ENCODE data around the gene MRPL23.

The MRPL23 gene

DNA sequence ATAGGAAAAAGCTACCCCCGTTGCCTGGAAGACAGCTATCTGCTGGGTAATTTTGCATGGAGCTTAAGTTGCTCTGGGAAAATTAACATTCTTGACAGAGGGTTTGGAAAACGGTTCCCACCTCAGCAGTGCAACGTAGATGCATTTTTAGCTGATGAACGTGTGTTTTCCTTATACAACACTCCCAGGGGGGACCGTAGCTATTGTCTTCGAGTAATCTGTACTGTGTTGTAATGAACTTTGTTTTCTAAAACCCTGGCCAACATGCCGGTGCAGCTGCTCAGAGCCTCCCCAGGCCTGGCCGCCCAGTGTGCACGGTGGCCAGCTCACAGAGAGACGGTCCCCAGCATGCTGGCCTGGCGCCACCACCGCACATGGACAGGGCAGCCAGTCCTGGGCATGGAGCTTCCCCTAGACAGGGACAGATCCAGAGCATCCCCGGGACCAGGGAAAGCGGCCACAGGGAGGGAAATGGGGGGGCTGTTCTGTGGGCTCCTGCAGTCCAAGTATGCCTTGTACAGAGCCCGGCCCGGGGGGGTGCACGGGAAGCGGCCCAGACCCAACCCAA, 25.5 kb upstream of the MRPL23 start:
- DNase-seq: no peak

- no peak for DNase-seq
These were observed 24.6 kb upstream of the MRPL23 start for GRCh38 chr11:1922481-1923081.

DNA sequence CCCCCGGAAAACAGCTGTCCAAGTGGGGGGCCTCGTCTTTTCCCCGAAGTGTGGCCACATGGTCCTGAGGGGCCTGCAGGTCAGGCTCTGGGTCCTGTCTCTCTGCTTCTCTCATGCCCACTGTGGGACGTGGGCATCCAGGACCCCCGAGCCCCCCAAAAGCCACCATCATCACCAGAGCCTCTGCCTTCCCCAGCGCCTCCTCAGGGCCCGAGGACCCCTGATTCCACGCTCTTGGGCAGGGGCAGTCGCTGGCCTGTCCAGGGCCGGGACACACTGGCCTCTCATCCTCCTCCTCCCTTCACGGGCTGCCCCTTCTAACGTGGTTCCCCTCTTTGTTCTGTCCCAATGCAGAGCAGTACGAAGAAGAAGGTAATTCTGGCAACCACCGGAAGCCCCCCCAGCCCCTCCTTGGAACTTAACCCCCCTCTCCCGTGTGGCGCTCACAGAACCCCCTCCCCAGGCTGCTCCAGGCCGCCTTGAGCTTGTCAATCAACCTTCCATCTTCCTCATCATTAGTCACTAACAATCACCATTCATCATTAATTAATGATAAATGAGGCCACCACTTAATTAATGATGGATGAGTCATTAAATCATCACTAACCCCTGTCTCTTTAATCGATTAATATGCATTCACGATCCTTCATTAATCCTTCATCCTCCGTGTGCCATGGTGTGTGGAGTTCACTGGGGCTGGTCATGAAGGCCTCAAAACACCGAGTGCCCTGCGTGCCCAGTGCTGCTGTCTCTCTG, 23.8 kb upstream of the MRPL23 start:
- DNase-seq: no peak

- DNase-seq: no peak
These were observed 23.0 kb upstream of the MRPL23 start for GRCh38 chr11:1924181-1924580.

DNA sequence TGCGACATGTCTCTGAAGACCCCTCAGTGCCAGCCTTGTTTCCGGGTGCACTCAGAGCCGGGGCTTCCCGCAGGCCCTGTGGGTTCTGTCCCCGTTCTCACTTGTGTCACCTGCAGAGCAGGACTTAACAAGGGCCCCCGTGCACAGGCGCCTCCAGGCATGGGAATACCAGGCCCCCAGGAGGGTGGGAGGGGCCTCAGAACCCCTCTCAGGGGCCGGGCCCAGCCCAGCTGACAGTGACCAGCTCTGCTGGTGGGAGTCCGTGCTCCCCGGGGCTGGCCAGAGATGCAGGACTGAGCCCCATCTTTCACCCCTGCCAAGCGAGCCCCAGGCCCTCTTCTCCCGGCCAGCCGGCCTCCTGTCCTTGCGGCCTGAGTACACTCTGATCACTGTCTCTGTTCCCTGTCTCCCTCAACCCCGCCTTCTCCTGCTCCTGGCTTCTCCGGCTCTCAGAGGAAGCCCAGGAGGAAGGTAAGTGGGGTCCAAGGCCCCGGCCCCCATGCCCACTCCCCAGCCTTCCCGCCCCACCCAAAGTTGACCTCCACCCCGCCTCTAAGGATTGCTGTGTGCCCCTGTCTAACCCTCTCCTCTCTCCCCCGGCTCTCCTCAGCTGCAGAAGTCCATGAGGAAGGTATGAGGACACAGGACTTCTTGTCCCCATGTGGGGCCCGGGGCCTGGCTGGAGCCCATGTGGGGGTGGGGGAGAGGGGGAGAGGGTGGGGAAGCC, 22.3 kb upstream of the MRPL23 start:
- no peak for DNase-seq

- no peak for DNase-seq
These were observed 21.6 kb upstream of the MRPL23 start for GRCh38 chr11:1925373-1926155.

DNA sequence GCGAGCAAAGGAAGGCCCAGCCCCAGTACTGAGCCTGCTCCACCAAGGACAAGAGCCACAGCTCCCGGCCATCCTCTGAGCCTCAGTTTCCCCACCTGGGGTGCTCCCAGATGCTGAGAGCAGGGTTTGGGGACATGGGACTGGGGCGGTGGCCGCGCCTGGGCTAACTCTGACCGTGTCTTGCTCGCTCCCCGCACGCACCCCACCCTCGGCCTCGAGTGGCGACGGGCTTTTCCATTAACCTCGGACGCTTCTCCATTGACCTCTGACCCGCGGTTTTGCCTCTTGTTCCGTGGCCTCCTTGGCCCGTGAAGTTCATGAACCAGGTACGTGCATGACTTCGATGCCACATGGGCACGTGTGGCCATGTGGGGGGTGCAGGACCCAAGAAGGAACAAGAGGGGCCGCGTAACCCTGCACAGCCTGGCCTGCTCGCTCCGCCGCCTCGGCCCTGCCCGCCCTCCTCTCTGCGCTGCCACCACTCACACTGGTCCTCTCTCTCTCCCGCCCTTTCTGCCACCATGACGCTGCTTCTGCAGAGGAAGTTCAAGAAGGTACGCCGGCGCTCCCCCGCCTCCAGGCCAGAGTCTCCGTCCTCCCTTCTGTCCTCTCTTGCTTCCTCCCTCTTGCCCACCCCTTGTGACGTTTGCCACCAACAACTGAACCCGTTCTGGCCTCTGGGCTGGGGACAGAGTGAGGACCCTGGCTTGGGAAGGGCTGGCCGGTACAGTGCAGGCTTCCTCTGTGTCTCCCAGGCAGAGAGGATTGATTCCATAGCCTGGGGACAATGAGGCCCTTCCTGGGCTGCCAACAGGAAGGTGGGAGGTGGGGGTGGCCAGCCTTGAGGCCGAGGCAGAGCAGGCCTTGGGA, 20.7 kb upstream of the MRPL23 start:
- DNase-seq: no peak

GRCh38 chr11:1927026-1927847, 19.9 kb upstream of the MRPL23 start:
- DNase-seq: no peak

DNA sequence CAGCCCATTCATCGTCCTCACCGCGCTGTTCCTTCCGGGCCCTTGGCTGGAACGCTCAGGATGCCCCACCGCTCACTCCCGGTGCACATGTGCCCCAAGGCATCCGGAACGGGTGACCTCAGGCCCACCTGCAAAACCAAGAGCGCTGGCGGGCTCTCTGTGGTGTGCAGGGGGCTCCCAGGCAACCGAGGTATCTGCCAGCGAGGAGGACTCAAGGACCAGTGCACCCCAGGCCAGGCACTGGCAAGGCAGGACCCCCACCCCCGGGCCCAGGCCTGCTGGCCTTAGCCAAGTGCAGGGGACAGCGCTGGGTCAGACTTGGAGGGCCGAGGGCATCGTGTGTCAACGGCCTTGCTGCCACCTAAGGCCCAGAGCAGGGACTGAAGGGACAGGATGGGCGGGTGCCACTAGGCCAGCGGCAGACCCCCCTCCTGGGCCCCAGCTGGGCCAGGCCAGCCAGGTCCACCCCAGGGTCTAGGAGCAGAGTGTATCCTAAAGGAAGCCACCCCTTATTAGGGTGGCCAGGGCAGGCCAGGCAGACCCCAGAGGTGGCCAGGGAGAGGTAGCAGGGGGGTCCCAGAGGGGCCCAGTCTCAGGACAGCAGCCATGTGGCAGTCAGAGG, 19.2 kb upstream of the MRPL23 start:
- DNase-seq: no peak

- DNase-seq: no peak
These were observed 18.7 kb upstream of the MRPL23 start for GRCh38 chr11:1928470-1928890.

DNA sequence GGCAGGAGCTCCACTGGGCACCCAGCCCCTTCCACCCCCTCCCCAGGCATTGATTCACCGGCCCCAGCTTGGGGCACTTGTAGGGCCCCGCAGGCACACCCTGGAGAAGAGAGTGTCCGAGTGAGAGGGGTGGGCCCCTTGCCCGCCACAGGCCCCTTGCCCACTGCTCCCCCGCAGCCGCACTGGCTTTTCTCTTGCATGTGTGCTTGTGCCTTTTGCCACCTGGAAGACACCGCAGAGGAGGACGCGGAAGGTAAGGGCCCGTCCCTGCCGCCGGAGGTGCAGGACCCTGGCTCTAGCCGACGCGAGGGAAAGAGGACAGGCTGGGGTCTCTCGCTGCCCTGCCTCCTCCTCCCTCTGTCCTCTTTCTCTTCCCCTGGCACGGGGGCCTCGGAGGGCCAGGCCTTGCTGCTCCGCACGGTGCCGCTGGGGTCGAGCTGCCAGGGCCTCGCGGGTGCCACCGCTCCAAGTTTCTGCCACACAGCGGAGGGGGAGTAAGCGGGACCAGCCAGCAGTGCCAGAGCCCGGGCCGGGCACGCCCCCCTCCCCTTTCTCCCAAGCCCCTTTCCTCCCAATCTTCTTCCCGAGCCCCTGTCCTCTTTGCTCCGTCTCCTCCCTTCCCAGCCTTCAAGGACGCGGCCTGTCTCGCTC, 18.1 kb upstream of the MRPL23 start:
- DNase-seq: no peak

DNA sequence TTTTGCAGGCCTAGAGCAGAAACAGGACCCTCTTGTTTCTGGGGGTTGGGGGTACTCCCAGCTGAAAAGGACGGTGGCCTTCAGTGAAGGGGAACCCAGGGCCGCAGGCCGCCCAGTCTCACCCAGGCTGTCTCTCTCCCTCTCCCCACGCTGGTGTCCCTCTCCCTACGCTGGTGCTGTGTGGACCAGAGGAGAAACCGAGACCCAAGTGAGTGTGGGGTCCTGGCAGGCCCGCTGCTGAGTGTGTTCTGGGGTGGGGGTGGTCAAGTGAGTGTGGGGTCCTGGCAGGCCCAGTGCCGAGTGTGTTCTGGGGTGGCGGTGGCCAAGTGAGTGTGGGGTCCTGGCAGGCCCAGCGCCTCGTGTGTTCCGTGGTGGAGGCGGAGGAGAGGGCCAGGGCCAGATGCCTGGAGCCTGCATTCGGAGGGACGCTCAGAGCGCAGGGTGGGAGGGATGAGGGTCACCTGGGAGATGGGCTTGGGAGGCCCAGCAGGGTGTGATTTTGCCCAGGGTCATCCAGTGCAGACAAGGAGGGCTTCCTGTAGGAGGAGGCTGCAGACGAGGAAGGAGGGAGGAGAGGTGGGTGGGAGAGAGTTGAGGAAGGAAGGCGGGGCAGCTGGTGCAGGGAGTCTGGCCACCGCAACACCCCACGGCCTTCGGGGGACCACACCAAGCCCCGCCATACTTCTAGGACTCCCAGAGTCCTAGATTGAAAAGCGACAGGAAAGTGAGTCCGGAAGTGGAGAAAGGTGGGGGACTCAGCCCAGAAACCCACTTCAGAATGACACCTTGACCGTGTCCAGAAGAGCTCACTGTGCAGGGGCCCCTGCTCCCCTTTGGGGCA, 17.3 kb upstream of the MRPL23 start:
- no peak for DNase-seq

DNA sequence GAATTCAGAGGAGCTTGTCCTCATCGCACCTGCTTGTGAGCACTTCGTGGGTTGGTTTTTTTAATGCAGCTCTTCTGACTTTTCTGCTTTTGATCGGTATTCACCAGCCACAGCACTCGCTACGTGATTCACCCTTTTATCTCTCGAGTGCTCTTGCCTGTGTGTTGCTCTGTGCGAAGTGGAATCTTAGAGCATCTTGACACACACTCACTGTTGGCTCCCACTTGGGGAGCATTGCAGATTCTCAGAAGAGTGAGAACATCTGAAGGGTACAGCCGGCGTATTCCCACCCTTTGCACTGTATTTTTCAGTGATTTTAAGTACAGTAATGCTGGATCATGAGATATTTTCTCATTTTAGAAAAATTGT, 16.7 kb upstream of the MRPL23 start:
- DNase-seq: no peak

DNA sequence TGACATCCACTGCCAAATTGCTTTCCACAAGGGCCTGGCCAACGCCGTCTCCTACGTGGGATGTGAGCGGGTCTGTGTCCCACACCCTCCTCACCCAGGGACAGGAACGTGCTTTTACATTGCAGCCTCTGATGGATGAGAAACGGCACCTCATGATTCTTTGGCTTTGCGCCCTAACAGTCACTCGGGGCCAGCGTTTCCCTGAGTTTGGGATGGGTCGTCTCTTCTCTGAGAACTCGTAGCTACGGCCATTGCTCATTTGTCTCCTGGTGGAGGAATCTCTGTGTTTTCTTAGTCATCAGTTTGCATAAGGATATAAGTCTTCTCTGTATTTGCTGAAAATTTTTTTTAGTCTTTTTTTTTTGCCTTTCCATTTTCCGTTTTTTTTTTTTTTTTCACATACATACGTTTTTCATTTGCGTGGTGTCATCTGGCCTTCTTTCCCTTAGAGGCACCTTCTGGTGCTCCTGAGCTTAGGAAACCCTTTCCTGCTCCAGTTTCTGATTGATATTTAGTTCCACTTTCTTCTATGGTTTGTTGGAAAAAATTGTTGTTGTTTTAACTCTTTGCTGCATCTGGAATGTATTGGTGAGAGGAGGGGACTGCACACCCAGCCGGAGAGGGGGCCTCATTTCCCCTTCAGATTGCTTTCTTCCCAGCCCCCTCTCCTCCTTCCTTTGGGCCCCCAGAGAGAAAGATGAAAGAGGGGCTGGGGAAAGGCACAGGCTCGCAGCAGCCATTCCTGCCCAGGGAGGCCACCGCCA, 15.6 kb upstream of the MRPL23 start:
- DNase-seq: no peak

DNA sequence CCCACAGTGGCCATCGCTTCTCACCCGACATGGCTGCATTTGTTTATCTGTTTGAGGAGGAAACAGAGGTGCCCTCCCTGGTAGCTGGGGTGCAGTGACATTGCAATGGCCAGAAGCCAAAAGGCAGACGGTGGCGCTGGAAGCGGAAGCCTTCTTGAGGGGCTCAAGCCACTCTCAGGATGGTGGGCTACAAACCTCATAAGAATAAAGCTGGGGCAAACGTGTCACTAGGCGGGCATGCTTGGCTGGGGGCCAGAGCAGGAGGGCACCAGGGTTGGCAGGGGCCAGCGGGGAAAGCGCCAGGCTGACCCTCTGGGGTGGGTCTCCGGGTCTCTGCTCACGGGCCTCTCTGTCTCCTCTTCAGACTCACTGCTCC, 15.0 kb upstream of the MRPL23 start:
- no peak for DNase-seq

DNA sequence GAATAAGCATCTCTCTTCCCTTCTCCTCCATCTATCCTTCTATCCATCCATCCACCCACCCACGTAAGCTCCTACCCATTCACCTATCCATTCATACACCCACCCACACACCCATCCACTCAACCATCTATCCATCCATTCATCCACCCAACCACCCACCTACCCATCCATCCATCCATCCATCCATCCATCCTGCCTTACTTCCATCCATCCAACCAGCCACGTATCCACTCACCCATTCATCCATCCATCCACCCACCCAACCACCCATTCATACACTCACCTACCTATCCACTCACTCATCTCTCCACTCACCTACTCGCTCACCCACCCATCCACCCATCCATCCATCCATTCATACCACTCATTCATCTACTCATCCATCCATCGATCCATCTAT, 14.5 kb upstream of the MRPL23 start:
- DNase-seq: no peak

- DNase-seq: no peak
These were observed 13.5 kb upstream of the MRPL23 start for GRCh38 chr11:1933416-1934334.
